Measurements from ENCODE around the gene TMEM80. TPM values are rescaled to one million over a fixed set of nuclear protein-coding genes. Genes with fewer than 3 reads are reported as not detected.

Gene TMEM80
- total and polyA plus RNA-seq, 2 of the 8 experiments (the other 6 are each of a cell fraction or from before 2014, with no cell fraction given) = 8.0 to 16.3 TPM

DNA sequence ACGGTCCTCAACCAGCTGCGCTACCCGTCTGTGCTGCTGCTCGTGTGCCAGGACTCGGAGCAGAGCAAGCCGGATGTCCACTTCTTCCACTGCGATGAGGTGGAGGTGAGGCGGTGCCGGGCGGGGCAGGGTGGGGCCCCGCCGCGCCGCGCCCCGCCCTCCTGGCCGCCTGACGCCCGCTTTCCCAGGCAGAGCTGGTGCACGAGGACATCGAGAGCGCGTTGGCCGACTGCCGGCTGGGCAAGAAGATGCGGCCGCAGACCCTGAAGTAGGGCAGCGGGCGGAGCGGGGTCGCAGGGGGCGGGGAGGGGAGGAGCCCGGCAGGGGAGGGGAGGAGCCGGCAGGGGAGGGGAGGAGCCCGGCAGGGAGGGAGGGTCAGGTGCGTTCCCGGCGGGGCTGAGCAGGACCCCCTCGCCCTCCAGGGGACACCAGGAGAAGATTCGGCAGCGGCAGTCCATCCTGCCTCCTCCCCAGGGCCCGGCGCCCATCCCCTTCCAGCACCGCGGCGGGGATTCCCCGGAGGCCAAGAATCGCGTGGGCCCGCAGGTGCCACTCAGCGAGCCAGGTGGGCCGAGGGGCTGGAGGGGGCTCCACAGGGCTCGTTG is 25.1 kb downstream of the TMEM80 start (continued):
- TF ChIP-seq, protein P1, sequence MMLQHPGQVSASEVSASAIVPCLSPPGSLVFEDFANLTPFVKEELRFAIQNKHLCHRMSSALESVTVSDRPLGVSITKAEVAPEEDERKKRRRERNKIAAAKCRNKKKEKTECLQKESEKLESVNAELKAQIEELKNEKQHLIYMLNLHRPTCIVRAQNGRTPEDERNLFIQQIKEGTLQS (IDR thresholded peaks at IDR 0.05; ENCODE audit: insufficient read depth, low read depth, low read length) = no peak
- TF ChIP-seq SP4 (IDR thresholded peaks at IDR 0.05; ENCODE audit: low read length) (no peak), POU5F1 (IDR thresholded peaks at IDR 0.05; ENCODE audit: low read depth, low read length) (no peak), FOSL1 (IDR thresholded peaks at IDR 0.05; ENCODE audit: insufficient read depth, low read depth, low read length) (no peak)
